ENCODE results near the gene CD9. TPM values are rescaled to one million over a fixed set of nuclear protein-coding genes. Genes with fewer than 3 reads are reported as not detected.

The CD9 gene
- total RNA-seq, 2 donors from 2014 or later: 66.6 to 91.3 TPM

GRCh38 chr12:6201826-6202225, 1.6 kb downstream of the CD9 start:
- no peak for DNase-seq
- TF ChIP-seq CTCF (IDR thresholded peaks at IDR 0.05) (no peak), POLR2A (IDR thresholded peaks at IDR 0.05) (no peak)
- H3K36me3 ChIP-seq (replicated peaks in 1 of 2; ENCODE audit: insufficient read depth in 1 of 2, low read depth in 2 of 2): no peaks in the 10 kb centered on the region
- no peaks in the 10 kb centered on the region for H3K9me3 ChIP-seq
- H3K4me1 ChIP-seq: peaks cover 38% of the 10 kb centered on the region
- intact Hi-C loops (cut with DNase I): loop anchor here (5.0 kb wide), 1 partner anchor 70 kb away; no protein-coding TSS in a partner anchor
- ATAC-seq: no peak
- H3K27me3 ChIP-seq: no peaks in the 10 kb centered on the region
- peak overlapping the region in 1 of 4 donors; percentile 77 for H3K27ac ChIP-seq
- no peak overlapping the region for H3K4me3 ChIP-seq
- WGBS, 2 donors: 83 to 87% methylated on average over 3 of the region's 3 CpGs

- no peaks in the 10 kb centered on the region for H3K27me3 ChIP-seq
- intact Hi-C loops (cut with DNase I): loop anchor here (5.0 kb wide), 1 partner anchor 70 kb away; no protein-coding TSS in a partner anchor
- no peak for TF ChIP-seq POLR2A (IDR thresholded peaks at IDR 0.05)
- H3K9me3 ChIP-seq: no peaks in the 10 kb centered on the region
- H3K36me3 ChIP-seq (replicated peaks in 1 of 2; ENCODE audit: insufficient read depth in 1 of 2, low read depth in 2 of 2): no peaks in the 10 kb centered on the region
- no peak for ATAC-seq
- DNase-seq: no peak
- H3K4me3 ChIP-seq: no peak overlapping the region
- H3K27ac ChIP-seq: no peak overlapping the region
- 75 to 77% methylated on average over 3 to 6 of the region's 6 CpGs for WGBS, 2 donors
- peaks cover 38% of the 10 kb centered on the region for H3K4me1 ChIP-seq
Observed at GRCh38 chr12:6202304-6202703, 2.1 kb downstream of the CD9 start.

GRCh38 chr12:6202846-6203245, 2.6 kb downstream of the CD9 start:
- intact Hi-C loops (cut with DNase I): loop anchor here (5.0 kb wide), 1 partner anchor 69 kb away; no protein-coding TSS in a partner anchor
- WGBS, 2 donors: 90 to 93% methylated on average over 3 of the region's 3 CpGs
- peaks cover 38% of the 10 kb centered on the region for H3K4me1 ChIP-seq

GRCh38 chr12:6203601-6204000, 3.4 kb downstream of the CD9 start:
- no peaks in the 10 kb centered on the region for H3K36me3 ChIP-seq (replicated peaks in 1 of 2; ENCODE audit: insufficient read depth in 1 of 2, low read depth in 2 of 2)
- 85 to 94% methylated on average over 3 of the region's 3 CpGs for WGBS, 2 donors
- intact Hi-C loops (cut with DNase I): loop anchor here (5.0 kb wide), 1 partner anchor 69 kb away; no protein-coding TSS in a partner anchor
- H3K4me3 ChIP-seq: no peak overlapping the region
- DNase-seq: no peak
- TF ChIP-seq CTCF (IDR thresholded peaks at IDR 0.05) (no peak), POLR2A (IDR thresholded peaks at IDR 0.05) (no peak)
- H3K4me1 ChIP-seq: peaks cover 38% of the 10 kb centered on the region
- H3K27me3 ChIP-seq: no peaks in the 10 kb centered on the region
- no peaks in the 10 kb centered on the region for H3K9me3 ChIP-seq
- no peak for ATAC-seq
- H3K27ac ChIP-seq: no peak overlapping the region

More at GRCh38 chr12:6202846-6203245, 2.6 kb downstream of the CD9 start:
- no peak overlapping the region for H3K27ac ChIP-seq
- no peak for TF ChIP-seq POLR2A (IDR thresholded peaks at IDR 0.05)
- TF ChIP-seq CTCF (IDR thresholded peaks at IDR 0.05): no peak
- H3K27me3 ChIP-seq: no peaks in the 10 kb centered on the region
- ATAC-seq: no peak
- H3K4me3 ChIP-seq: no peak overlapping the region
- H3K36me3 ChIP-seq (replicated peaks in 1 of 2; ENCODE audit: insufficient read depth in 1 of 2, low read depth in 2 of 2): no peaks in the 10 kb centered on the region
- DNase-seq: no peak
- no peaks in the 10 kb centered on the region for H3K9me3 ChIP-seq

GRCh38 chr12:6204533-6205143, 4.4 kb downstream of the CD9 start:
- no peak overlapping the region for H3K4me3 ChIP-seq
- ATAC-seq (no peak), DNase-seq (no peak)
- intact Hi-C loops (cut with DNase I): loop anchor here (5.0 kb wide), 1 partner anchor 68 kb away; no protein-coding TSS in a partner anchor
- H3K36me3 ChIP-seq (replicated peaks in 1 of 2; ENCODE audit: insufficient read depth in 1 of 2, low read depth in 2 of 2): no peaks in the 10 kb centered on the region
- H3K27ac ChIP-seq: peak overlapping the region in 1 of 4 donors; percentile 20
- TF ChIP-seq CTCF (IDR thresholded peaks at IDR 0.05) (no peak), POLR2A (IDR thresholded peaks at IDR 0.05) (no peak)
- WGBS, 2 donors: 80 to 89% methylated on average over 2 to 5 of the region's 5 CpGs
- peaks cover 38% of the 10 kb centered on the region for H3K4me1 ChIP-seq
- no peaks in the 10 kb centered on the region for H3K27me3 ChIP-seq
- no peaks in the 10 kb centered on the region for H3K9me3 ChIP-seq
